Activated T-helper 17 cell treated with anti-CD3 and anti-CD28 coated beads, Interleukin-2, amount 50 U/mL, for 72 hours (primary cell): ENCODE results near the gene ANGPTL2. TPM values are rescaled to one million over a fixed set of nuclear protein-coding genes. Genes with fewer than 3 reads are reported as not detected.
"Not testable (repeated sequence)": the region's sequence is repeated elsewhere in the genome, so short reads cannot be mapped to it uniquely, and the experiment has no call there.

Experiments
- ATAC-seq: fragments of 150-1000 bp; cut with Tn5 transposase; replicated peaks from 2 replicates; pipeline ENCODE4 v1.10.0; 2021; ENCODE audit warnings: mild to moderate bottlenecking, moderate library complexity
- H3K27ac Mint-ChIP-seq: one replicate; pipeline ENCODE4 v1.8.0; 2022; ENCODE audit warnings: mixed read lengths
- H3K27me3 Mint-ChIP-seq: one replicate; pipeline ENCODE4 v1.8.0; 2022; ENCODE audit warnings: mixed read lengths
- H3K36me3 Mint-ChIP-seq: one replicate; pipeline ENCODE4 v1.8.0; 2022; ENCODE audit warnings: low read depth, mild to moderate bottlenecking, mixed read lengths
- H3K4me1 Mint-ChIP-seq: one replicate; pipeline ENCODE4 v1.8.0; 2022; ENCODE audit warnings: mixed read lengths
- H3K4me3 Mint-ChIP-seq: one replicate; pipeline ENCODE4 v1.8.0; 2022; ENCODE audit warnings: mild to moderate bottlenecking, mixed read lengths
- H3K9me3 Mint-ChIP-seq: one replicate; pipeline ENCODE4 v1.8.0; 2022; ENCODE audit warnings: mixed read lengths
- total RNA-seq, 2 donors: library from RNA; stranded (reverse); gene quantifications; one replicate each; pipeline ENCODE4 v1.2.3, GENCODE V29; 2022

ANGPTL2 gene
- total RNA-seq, 2 donors from 2014 or later: not detected

- H3K4me1 Mint-ChIP-seq, H3K4me3 Mint-ChIP-seq, H3K27ac Mint-ChIP-seq, H3K27me3 Mint-ChIP-seq, H3K36me3 Mint-ChIP-seq, H3K9me3 Mint-ChIP-seq, ATAC-seq: not testable (repeated sequence)
Observed at GRCh38 chr9:127146841-127147240, 24.4 kb upstream of the ANGPTL2 start.

GRCh38 chr9:127144670-127145445, 22.4 kb upstream of the ANGPTL2 start:
- Mint-ChIP-seq H3K4me1 (no peaks in the 10 kb centered on the region), H3K4me3 (no peak overlapping the region), H3K27me3 (no peaks in the 10 kb centered on the region), H3K36me3 (no peaks in the 10 kb centered on the region), H3K9me3 (peaks cover 3% of the 10 kb centered on the region), H3K27ac (no peak overlapping the region)
- no peak for ATAC-seq

- Mint-ChIP-seq H3K36me3 (no peaks in the 10 kb centered on the region), H3K4me3 (no peak overlapping the region), H3K9me3 (peaks cover 3% of the 10 kb centered on the region), H3K4me1 (no peaks in the 10 kb centered on the region), H3K27me3 (no peaks in the 10 kb centered on the region), H3K27ac (no peak overlapping the region)
- no peak for ATAC-seq
Observed at GRCh38 chr9:127143920-127144465, 21.6 kb upstream of the ANGPTL2 start.

- no peaks in the 10 kb centered on the region for H3K4me1 Mint-ChIP-seq
- no peaks in the 10 kb centered on the region for H3K36me3 Mint-ChIP-seq
- ATAC-seq: no peak
- no peaks in the 10 kb centered on the region for H3K27me3 Mint-ChIP-seq
- H3K9me3 Mint-ChIP-seq: peaks cover 3% of the 10 kb centered on the region
- no peak overlapping the region for H3K27ac Mint-ChIP-seq
- H3K4me3 Mint-ChIP-seq: no peak overlapping the region
Observed at GRCh38 chr9:127142931-127143464, 20.6 kb upstream of the ANGPTL2 start.

GRCh38 chr9:127142291-127142690, 19.9 kb upstream of the ANGPTL2 start:
- H3K4me1 Mint-ChIP-seq: no peaks in the 10 kb centered on the region
- H3K27ac Mint-ChIP-seq: no peak overlapping the region
- H3K4me3 Mint-ChIP-seq: no peak overlapping the region
- no peaks in the 10 kb centered on the region for H3K36me3 Mint-ChIP-seq
- no peaks in the 10 kb centered on the region for H3K27me3 Mint-ChIP-seq
- no peak for ATAC-seq
- peaks cover 3% of the 10 kb centered on the region for H3K9me3 Mint-ChIP-seq

- Mint-ChIP-seq H3K36me3 (no peaks in the 10 kb centered on the region), H3K27ac (no peak overlapping the region), H3K4me3 (no peak overlapping the region), H3K4me1 (no peaks in the 10 kb centered on the region), H3K27me3 (no peaks in the 10 kb centered on the region), H3K9me3 (peaks cover under 1% of the 10 kb centered on the region)
- no peak for ATAC-seq
Observed at GRCh38 chr9:127140842-127141675, 18.6 kb upstream of the ANGPTL2 start.

GRCh38 chr9:127140181-127140580, 17.7 kb upstream of the ANGPTL2 start:
- Mint-ChIP-seq H3K27me3 (no peaks in the 10 kb centered on the region), H3K4me1 (no peaks in the 10 kb centered on the region), H3K4me3 (no peak overlapping the region), H3K27ac (no peak overlapping the region), H3K9me3 (no peaks in the 10 kb centered on the region), H3K36me3 (no peaks in the 10 kb centered on the region)
- ATAC-seq: no peak

GRCh38 chr9:127139775-127140174, 17.3 kb upstream of the ANGPTL2 start:
- Mint-ChIP-seq H3K9me3 (no peaks in the 10 kb centered on the region), H3K4me1 (no peaks in the 10 kb centered on the region), H3K27me3 (no peaks in the 10 kb centered on the region), H3K27ac (no peak overlapping the region), H3K4me3 (no peak overlapping the region), H3K36me3 (no peaks in the 10 kb centered on the region)
- no peak for ATAC-seq

- Mint-ChIP-seq H3K4me3 (no peak overlapping the region), H3K9me3 (no peaks in the 10 kb centered on the region), H3K4me1 (no peaks in the 10 kb centered on the region), H3K27me3 (no peaks in the 10 kb centered on the region), H3K27ac (no peak overlapping the region), H3K36me3 (no peaks in the 10 kb centered on the region)
- no peak for ATAC-seq
Observed at GRCh38 chr9:127139071-127139731, 16.8 kb upstream of the ANGPTL2 start.

GRCh38 chr9:127138444-127138843, 16.0 kb upstream of the ANGPTL2 start:
- H3K9me3 Mint-ChIP-seq: no peaks in the 10 kb centered on the region
- H3K4me3 Mint-ChIP-seq: no peak overlapping the region
- no peak for ATAC-seq
- no peaks in the 10 kb centered on the region for H3K36me3 Mint-ChIP-seq
- H3K27me3 Mint-ChIP-seq: no peaks in the 10 kb centered on the region
- no peak overlapping the region for H3K27ac Mint-ChIP-seq
- H3K4me1 Mint-ChIP-seq: no peaks in the 10 kb centered on the region

- H3K4me1 Mint-ChIP-seq: no peaks in the 10 kb centered on the region
- H3K36me3 Mint-ChIP-seq: no peaks in the 10 kb centered on the region
- no peaks in the 10 kb centered on the region for H3K9me3 Mint-ChIP-seq
- no peaks in the 10 kb centered on the region for H3K27me3 Mint-ChIP-seq
- ATAC-seq: no peak
- no peak overlapping the region for H3K27ac Mint-ChIP-seq
- no peak overlapping the region for H3K4me3 Mint-ChIP-seq
Observed at GRCh38 chr9:127137640-127138360, 15.4 kb upstream of the ANGPTL2 start.

GRCh38 chr9:127136880-127137639, 14.6 kb upstream of the ANGPTL2 start:
- Mint-ChIP-seq H3K27me3 (no peaks in the 10 kb centered on the region), H3K36me3 (no peaks in the 10 kb centered on the region), H3K4me1 (no peaks in the 10 kb centered on the region), H3K27ac (no peak overlapping the region), H3K4me3 (no peak overlapping the region), H3K9me3 (no peaks in the 10 kb centered on the region)
- ATAC-seq: no peak

- Mint-ChIP-seq H3K27ac (no peak overlapping the region), H3K27me3 (no peaks in the 10 kb centered on the region), H3K4me1 (no peaks in the 10 kb centered on the region), H3K4me3 (no peak overlapping the region), H3K9me3 (no peaks in the 10 kb centered on the region), H3K36me3 (no peaks in the 10 kb centered on the region)
- no peak for ATAC-seq
Observed at GRCh38 chr9:127136081-127136879, 13.8 kb upstream of the ANGPTL2 start.
